GM12878 (cell line): ENCODE measurements around the gene TRIM56.

Source experiments
- CBFB ChIP-seq: IDR thresholded peaks from 2 replicates; pipeline ENCODE4 v1.6.1; 2016; ENCODE audit warnings: antibody characterized with exemption, low read depth
- CHD4 ChIP-seq: fragments of 200-600 bp; sonication (generic); IDR thresholded peaks from 2 replicates; pipeline ENCODE4 v1.6.1; 2016; ENCODE audit warnings: mild to moderate bottlenecking
- EZH2 ChIP-seq: IDR thresholded peaks from 2 replicates; pipeline ENCODE4 v1.6.1; 2012; ENCODE audit warnings: low read depth, mild to moderate bottlenecking, control low read depth, inconsistent platforms, low read length, borderline replicate concordance; ENCODE audit not compliant: control insufficient read depth
- FOXK2 ChIP-seq: fragments of 450-650 bp; IDR thresholded peaks from 2 replicates; pipeline ENCODE4 v1.6.1; 2017; ENCODE audit warnings: mild to moderate bottlenecking, moderate library complexity
- JUND ChIP-seq: IDR thresholded peaks from 2 replicates; pipeline ENCODE4 v1.6.1; 2012; ENCODE audit warnings: low read depth, mild to moderate bottlenecking, low read length, improper control_type of control experiment, moderate library complexity
- PAX5 ChIP-seq: IDR thresholded peaks from 2 replicates; pipeline ENCODE4 v1.6.1; 2011; ENCODE audit warnings: low read depth, low read length, borderline replicate concordance
- POLR2A ChIP-seq: IDR thresholded peaks from 2 replicates; pipeline ENCODE4 v1.6.1; 2011; ENCODE audit warnings: low read depth, mild to moderate bottlenecking, low read length
- RFX5 ChIP-seq: IDR thresholded peaks from 2 replicates; pipeline ENCODE4 v1.6.1; 2011; ENCODE audit warnings: low read depth, low read length, improper control_type of control experiment
- SMARCA5 ChIP-seq: fragments of 450-650 bp; IDR thresholded peaks from 2 replicates; pipeline ENCODE4 v1.6.1; 2017; ENCODE audit warnings: mild to moderate bottlenecking
- TCF12 ChIP-seq: IDR thresholded peaks from 2 replicates; pipeline ENCODE4 v1.6.1; 2011; ENCODE audit warnings: low read depth, mild to moderate bottlenecking, low read length
- TF ChIP-seq, protein P1 (sequence below): IDR thresholded peaks from 2 replicates; pipeline ENCODE4 v1.6.1; 2011; ENCODE audit warnings: low read depth, low read length, improper control_type of control experiment, borderline replicate concordance
- TF ChIP-seq, protein P2 (sequence below), 3 experiments: IDR thresholded peaks in 2 of 3; conservative IDR thresholded peaks in 1 of 3; 2 replicates each; pipeline ENCODE4 v1.5.1; 2011; ENCODE audit warnings: low read depth in 3 of 3, low read length in 3 of 3, mild to moderate bottlenecking in 3 of 3, control low read depth in 2 of 3, moderate library complexity in 2 of 3, inconsistent platforms in 1 of 3, mixed read lengths in 1 of 3; ENCODE audit not compliant: control insufficient read depth in 2 of 3, insufficient read depth in 1 of 3; ENCODE audit errors: extremely low read depth in 1 of 3
- TF ChIP-seq, protein P3 (sequence below): IDR thresholded peaks from 2 replicates; pipeline ENCODE4 v1.6.1; 2012; ENCODE audit warnings: low read depth, low read length, improper control_type of control experiment

DNA sequence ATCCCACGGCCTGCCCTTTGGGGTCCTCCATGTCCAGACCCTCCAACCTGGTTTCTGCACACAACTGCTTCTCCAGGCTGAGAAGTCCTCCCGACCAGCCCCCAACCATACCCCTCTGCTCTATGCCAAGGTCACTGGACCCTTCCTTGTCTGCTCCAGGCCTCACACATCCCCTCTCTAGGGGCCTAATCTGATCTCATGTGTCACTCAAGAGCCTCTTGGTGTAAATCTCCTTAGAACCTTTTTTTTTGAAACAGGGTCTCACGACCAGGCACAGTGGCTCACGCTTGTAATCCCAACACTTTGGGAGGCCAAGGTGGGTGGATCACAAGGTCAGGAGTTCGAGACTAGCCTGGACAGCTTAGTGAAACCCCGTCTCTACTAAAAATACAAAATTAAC is 24.1 kb downstream of the TRIM56 start:
- TF ChIP-seq SMARCA5, result no peak
- no peak for TF ChIP-seq RFX5
- TF ChIP-seq, protein P1, sequence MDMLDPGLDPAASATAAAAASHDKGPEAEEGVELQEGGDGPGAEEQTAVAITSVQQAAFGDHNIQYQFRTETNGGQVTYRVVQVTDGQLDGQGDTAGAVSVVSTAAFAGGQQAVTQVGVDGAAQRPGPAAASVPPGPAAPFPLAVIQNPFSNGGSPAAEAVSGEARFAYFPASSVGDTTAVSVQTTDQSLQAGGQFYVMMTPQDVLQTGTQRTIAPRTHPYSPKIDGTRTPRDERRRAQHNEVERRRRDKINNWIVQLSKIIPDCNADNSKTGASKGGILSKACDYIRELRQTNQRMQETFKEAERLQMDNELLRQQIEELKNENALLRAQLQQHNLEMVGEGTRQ, result no peak
- TF ChIP-seq EZH2, result no peak
- TF ChIP-seq, protein P2, sequence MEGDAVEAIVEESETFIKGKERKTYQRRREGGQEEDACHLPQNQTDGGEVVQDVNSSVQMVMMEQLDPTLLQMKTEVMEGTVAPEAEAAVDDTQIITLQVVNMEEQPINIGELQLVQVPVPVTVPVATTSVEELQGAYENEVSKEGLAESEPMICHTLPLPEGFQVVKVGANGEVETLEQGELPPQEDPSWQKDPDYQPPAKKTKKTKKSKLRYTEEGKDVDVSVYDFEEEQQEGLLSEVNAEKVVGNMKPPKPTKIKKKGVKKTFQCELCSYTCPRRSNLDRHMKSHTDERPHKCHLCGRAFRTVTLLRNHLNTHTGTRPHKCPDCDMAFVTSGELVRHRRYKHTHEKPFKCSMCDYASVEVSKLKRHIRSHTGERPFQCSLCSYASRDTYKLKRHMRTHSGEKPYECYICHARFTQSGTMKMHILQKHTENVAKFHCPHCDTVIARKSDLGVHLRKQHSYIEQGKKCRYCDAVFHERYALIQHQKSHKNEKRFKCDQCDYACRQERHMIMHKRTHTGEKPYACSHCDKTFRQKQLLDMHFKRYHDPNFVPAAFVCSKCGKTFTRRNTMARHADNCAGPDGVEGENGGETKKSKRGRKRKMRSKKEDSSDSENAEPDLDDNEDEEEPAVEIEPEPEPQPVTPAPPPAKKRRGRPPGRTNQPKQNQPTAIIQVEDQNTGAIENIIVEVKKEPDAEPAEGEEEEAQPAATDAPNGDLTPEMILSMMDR (IDR thresholded peaks at IDR 0.05 in 2 of 3, conservative IDR thresholded peaks at IDR 0.05 in 1 of 3; ENCODE audit: control insufficient read depth in 2 of 3, extremely low read depth in 1 of 3, insufficient read depth in 1 of 3, low read depth in 3 of 3, low read length in 3 of 3), result no peak
- TF ChIP-seq CBFB, result no peak
- no peak for TF ChIP-seq PAX5
- no peak for TF ChIP-seq JUND
- no peak for TF ChIP-seq POLR2A
- TF ChIP-seq, protein P3, sequence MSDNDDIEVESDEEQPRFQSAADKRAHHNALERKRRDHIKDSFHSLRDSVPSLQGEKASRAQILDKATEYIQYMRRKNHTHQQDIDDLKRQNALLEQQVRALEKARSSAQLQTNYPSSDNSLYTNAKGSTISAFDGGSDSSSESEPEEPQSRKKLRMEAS, result no peak
- TF ChIP-seq CHD4, result no peak
- TF ChIP-seq TCF12, result no peak
- TF ChIP-seq FOXK2, result no peak
